H1 (cell line): ENCODE data around the gene GABRR2. TPM values are rescaled to one million over a fixed set of nuclear protein-coding genes. Genes with fewer than 3 reads are reported as not detected.

Source experiments
- CTCF ChIA-PET: fragments of 300-600 bp; sonication (Branson Sonifier 250); formaldehyde crosslinking; loops from one replicate; lab custom pipeline; 2021; ENCODE audit not compliant: partially characterized antibody; lab: Charles Lee
- POLR2A ChIA-PET: fragments of 300-600 bp; sonication (Branson Sonifier 250); formaldehyde crosslinking; loops from one replicate; lab custom pipeline; 2021; ENCODE audit warnings: inconsistent platforms; ENCODE audit not compliant: partially characterized antibody; lab: Charles Lee
- DNase-seq, 2 experiments: peaks; one replicate each; pipeline versions ENCODE4 v3.0.0 to v3.0.0-alpha.2; 2010 to 2022; ENCODE audit warnings: low spot score in 2 of 2, low read depth in 1 of 2, mixed read lengths in 1 of 2
- FAIRE-seq: peaks from 2 replicates; lab custom pipeline; 2011; peaks lifted over from hg19 to GRCh38; lab: Jason Lieb, UNC
- H2AFZ ChIP-seq: 2 replicates; pipeline ENCODE4 v1.8.1; 2012; ENCODE audit warnings: low read length, inconsistent platforms
- H2AK5ac ChIP-seq: 2 replicates; pipeline ENCODE4 v1.6.1; 2013; ENCODE audit warnings: low read depth, low read length
- H2BK120ac ChIP-seq: replicated peaks from 2 replicates; pipeline ENCODE3; 2013; ENCODE audit warnings: low read depth, low read length, inconsistent platforms
- H2BK12ac ChIP-seq: 2 replicates; pipeline ENCODE4 v1.6.1; 2013; ENCODE audit warnings: low read depth, low read length
- H2BK15ac ChIP-seq: 2 replicates; pipeline ENCODE4 v1.6.1; 2013; ENCODE audit warnings: low read length
- H2BK20ac ChIP-seq: 2 replicates; pipeline ENCODE4 v1.6.1; 2013; ENCODE audit warnings: low read length
- H2BK5ac ChIP-seq: 2 replicates; pipeline ENCODE4 v1.6.1; 2013; ENCODE audit warnings: low read depth, low read length
- H3K14ac ChIP-seq: 2 replicates; pipeline ENCODE4 v1.6.1; 2013; ENCODE audit warnings: inconsistent platforms; ENCODE audit not compliant: insufficient read length
- H3K18ac ChIP-seq: 2 replicates; pipeline ENCODE4 v1.6.1; 2013; ENCODE audit warnings: low read length; ENCODE audit errors: extremely low read depth
- H3K23ac ChIP-seq: 2 replicates; pipeline ENCODE4 v1.6.1; 2013; ENCODE audit warnings: inconsistent platforms; ENCODE audit not compliant: insufficient read length
- H3K23me2 ChIP-seq: 2 replicates; pipeline ENCODE4 v1.6.1; 2013; ENCODE audit warnings: low read depth, low read length
- H3K27ac ChIP-seq: 2 replicates; pipeline ENCODE4 v1.6.1; 2011; ENCODE audit warnings: low read depth, low read length, inconsistent platforms
- H3K27me3 ChIP-seq, 4 experiments: replicated peaks in 1 of 4; 1 replicate in 1 of 4; 2 replicates in 3 of 4; pipeline versions ENCODE4 v1.6.1 to v1.8.1; 2011 to 2013; ENCODE audit warnings: low read length in 3 of 4, mild to moderate bottlenecking in 3 of 4, inconsistent platforms in 2 of 4, mixed read lengths in 2 of 4, moderate library complexity in 1 of 4; ENCODE audit not compliant: control insufficient read depth in 3 of 4, insufficient read depth in 3 of 4; ENCODE audit errors: extremely low read depth in 1 of 4
- H3K36me3 ChIP-seq, 4 experiments: 2 replicates each; pipeline versions ENCODE4 v1.6.1 to v1.8.1; 2011 to 2013; ENCODE audit warnings: mild to moderate bottlenecking in 4 of 4, low read length in 3 of 4, moderate library complexity in 2 of 4, control low read depth in 1 of 4, inconsistent platforms in 1 of 4; ENCODE audit not compliant: insufficient read depth in 4 of 4, control insufficient read depth in 2 of 4
- H3K4ac ChIP-seq: replicated peaks from 2 replicates; pipeline ENCODE3; 2013; ENCODE audit warnings: low read length, low read depth, mixed read lengths, inconsistent platforms; ENCODE audit not compliant: insufficient read length
- H3K4me1 ChIP-seq, 4 experiments: replicated peaks in 1 of 4; 1 replicate in 1 of 4; 2 replicates in 3 of 4; pipeline versions ENCODE4 v1.6.1 to v1.8.1; 2011 to 2013; ENCODE audit warnings: low read length in 3 of 4, inconsistent platforms in 2 of 4, mixed read lengths in 1 of 4; ENCODE audit not compliant: insufficient read depth in 4 of 4, control insufficient read depth in 3 of 4
- H3K4me2 ChIP-seq, 2 experiments: 2 replicates each; pipeline versions ENCODE4 v1.6.1 to v1.8.1; 2011 to 2013; ENCODE audit warnings: low read depth in 2 of 2, low read length in 2 of 2, control low read depth in 1 of 2, inconsistent platforms in 1 of 2, mild to moderate bottlenecking in 1 of 2; ENCODE audit not compliant: insufficient read depth in 1 of 2
- H3K4me3 ChIP-seq, 4 experiments: fragments of 200-600, 300-600 bp in 1 of 4; sonication (generic), shearing (Covaris generic), sonication (Bioruptor Twin) in 1 of 4; 2 replicates each; pipeline versions ENCODE4 v1.5.1 to v1.8.1; 2011 to 2016; ENCODE audit warnings: low read length in 4 of 4, low read depth in 3 of 4, control low read depth in 2 of 4, inconsistent platforms in 2 of 4, mild to moderate bottlenecking in 2 of 4, mixed read lengths in 1 of 4, moderate library complexity in 1 of 4; ENCODE audit not compliant: insufficient read depth in 2 of 4; ENCODE audit errors: extremely low read depth in 1 of 4
- H3K56ac ChIP-seq: replicated peaks from 2 replicates; pipeline ENCODE3; 2013; ENCODE audit warnings: low read depth, mild to moderate bottlenecking, mixed read lengths, low read length, inconsistent platforms; ENCODE audit not compliant: insufficient read length
- H3K79me1 ChIP-seq: 2 replicates; pipeline ENCODE4 v1.6.1; 2013; ENCODE audit warnings: low read depth, low read length, control low read depth
- H3K79me2 ChIP-seq, 2 experiments: 2 replicates each; pipeline versions ENCODE4 v1.6.1 to v1.8.1; 2012 to 2013; ENCODE audit warnings: low read length in 2 of 2, mild to moderate bottlenecking in 2 of 2, inconsistent platforms in 1 of 2; ENCODE audit not compliant: insufficient read depth in 2 of 2, control insufficient read depth in 1 of 2
- H3K9ac ChIP-seq, 4 experiments: replicated peaks in 1 of 4; 1 replicate in 1 of 4; 2 replicates in 3 of 4; pipeline versions ENCODE4 v1.6.1 to v1.8.1; 2011 to 2013; ENCODE audit warnings: low read depth in 3 of 4, low read length in 3 of 4, control low read depth in 2 of 4, mild to moderate bottlenecking in 2 of 4, moderate library complexity in 2 of 4, inconsistent platforms in 1 of 4; ENCODE audit errors: extremely low read depth in 1 of 4
- H3K9me3 ChIP-seq, 2 experiments: 2 replicates each; pipeline versions ENCODE4 v1.6.1 to v1.8.1; 2012 to 2013; ENCODE audit warnings: mild to moderate bottlenecking in 2 of 2, moderate library complexity in 2 of 2, control low read depth in 1 of 2, inconsistent platforms in 1 of 2, low read depth in 1 of 2, low read length in 1 of 2, mixed read lengths in 1 of 2; ENCODE audit not compliant: insufficient read depth in 2 of 2
- H4K20me1 ChIP-seq, 2 experiments: replicated peaks in 1 of 2; 2 replicates each; pipeline versions ENCODE3 to v1.8.1; 2011 to 2013; ENCODE audit warnings: inconsistent platforms in 2 of 2, low read length in 2 of 2, mild to moderate bottlenecking in 1 of 2; ENCODE audit not compliant: insufficient read depth in 2 of 2, control insufficient read depth in 1 of 2
- H4K5ac ChIP-seq: 2 replicates; pipeline ENCODE4 v1.6.1; 2013; ENCODE audit warnings: low read length, low read depth, mixed read lengths, inconsistent platforms; ENCODE audit not compliant: insufficient read length
- H4K8ac ChIP-seq: 2 replicates; pipeline ENCODE4 v1.8.0; 2013; ENCODE audit warnings: mild to moderate bottlenecking, moderate library complexity, low read length, inconsistent platforms; ENCODE audit not compliant: insufficient read depth; ENCODE audit errors: extremely low read depth
- H4K91ac ChIP-seq: replicated peaks from 2 replicates; pipeline ENCODE3; 2013; ENCODE audit warnings: low read length, mixed read lengths, inconsistent platforms; ENCODE audit not compliant: insufficient read length
- BRCA1 ChIP-seq: IDR thresholded peaks from 2 replicates; pipeline ENCODE4 v1.6.1; 2012; ENCODE audit warnings: low read depth, low read length, improper control_type of control experiment
- CBX5 ChIP-seq: fragments of 300-800, 300-1000 bp; sonication (generic); IDR thresholded peaks from 2 replicates; pipeline ENCODE4 v1.7.1; 2016; ENCODE audit warnings: antibody characterized with exemption, low read length, low read depth
- CBX8 ChIP-seq: fragments of 300-800, 300-1000 bp; sonication (generic); IDR thresholded peaks from 2 replicates; pipeline ENCODE4 v1.7.1; 2016; ENCODE audit warnings: low read depth, low read length, borderline replicate concordance
- CHD2 ChIP-seq: IDR thresholded peaks from 2 replicates; pipeline ENCODE4 v1.6.1; 2012; ENCODE audit warnings: low read length, improper control_type of control experiment
- EGR1 ChIP-seq: IDR thresholded peaks from 2 replicates; pipeline ENCODE4 v1.6.1; 2011; ENCODE audit warnings: low read depth, low read length, borderline replicate concordance
- FOSL1 ChIP-seq: IDR thresholded peaks from 2 replicates; pipeline ENCODE4 v1.6.1; 2011; ENCODE audit warnings: mild to moderate bottlenecking, low read depth, low read length, moderate library complexity; ENCODE audit not compliant: insufficient read depth
- HDAC2 ChIP-seq, 2 experiments: fragments of 300-600 bp in 1 of 2; sonication (generic) in 1 of 2; IDR thresholded peaks; 2 replicates each; pipeline ENCODE4 v1.6.1; 2011 to 2012; ENCODE audit warnings: low read depth in 2 of 2, low read length in 2 of 2, mild to moderate bottlenecking in 2 of 2, moderate library complexity in 2 of 2, borderline replicate concordance in 1 of 2, inconsistent platforms in 1 of 2
- KDM1A ChIP-seq: fragments of 200-600, 300-600 bp; sonication (generic); IDR thresholded peaks from 2 replicates; pipeline ENCODE4 v1.7.1; 2016; ENCODE audit warnings: mild to moderate bottlenecking, low read length, borderline replicate concordance
- MAFK ChIP-seq: IDR thresholded peaks from 2 replicates; pipeline ENCODE4 v1.6.1; 2012; ENCODE audit warnings: low read depth, mild to moderate bottlenecking, improper control_type of control experiment, low read length
- NRF1 ChIP-seq: IDR thresholded peaks from 2 replicates; pipeline ENCODE4 v1.6.1; 2011; ENCODE audit warnings: mild to moderate bottlenecking, low read depth, low read length, improper control_type of control experiment
- POLR2AphosphoS5 ChIP-seq: IDR thresholded peaks from 2 replicates; pipeline ENCODE4 v1.6.1; 2011; ENCODE audit warnings: low read depth, low read length
- RXRA ChIP-seq: IDR thresholded peaks from 2 replicates; pipeline ENCODE4 v1.6.1; 2011; ENCODE audit warnings: low read depth, mild to moderate bottlenecking, low read length, moderate library complexity; ENCODE audit not compliant: insufficient read depth
- SIRT6 ChIP-seq: IDR thresholded peaks from one replicate; pipeline ENCODE4 v1.7.1; 2012; ENCODE audit warnings: low read length, inconsistent platforms
- YY1 ChIP-seq: IDR thresholded peaks from 2 replicates; pipeline ENCODE4 v1.6.1; 2011; ENCODE audit warnings: low read depth, mild to moderate bottlenecking, low read length
- WGBS, 2 experiments: shearing (Covaris generic) in 1 of 2; methylation state at CpG; one replicate each; pipeline versions ENCODE4 v1.1.6 to v1.1.7; 2013 to 2015; ENCODE audit warnings: low lambda C conversion rate in 2 of 2, mixed read lengths in 2 of 2, inconsistent platforms in 1 of 2, low coverage in 1 of 2, missing lambda C conversion rate in 1 of 2; ENCODE audit not compliant: insufficient replicate concordance in 2 of 2, insufficient coverage in 1 of 2, insufficient read length in 1 of 2; ENCODE audit errors: extremely low coverage in 1 of 2, missing lambda C conversion rate in 1 of 2; 5-methylcytosine and 5-hydroxymethylcytosine counted together
- polyA plus RNA-seq, 7 experiments: library from polyadenylated mRNA; depleted of rRNA in 3 of 7; stranded (reverse) in 5 of 7; unstranded in 2 of 7; fragments of >200 nt in 5 of 7; fragments of 200-250 nt in 2 of 7; gene quantifications; 1 replicate in 5 of 7; 2 replicates in 1 of 7; 4 replicates in 1 of 7; pipeline versions ENCODE4 v1.2.1 to v1.2.3, GENCODE V29; 2011 to 2013; ENCODE audit warnings: missing spikeins in 2 of 7, mixed read lengths in 2 of 7
- total RNA-seq: library from RNA; stranded (reverse); fragmentation: NEBNext Ultra II Directional; extraction: Animal tissue kit (Norgen Biotek cat#: 25700); gene quantifications from 2 replicates; pipeline ENCODE4 v1.2.1, GENCODE V29; 2021
- TF ChIP-seq, protein P1 (sequence below): IDR thresholded peaks from 2 replicates; pipeline ENCODE4 v1.6.1; 2011; ENCODE audit warnings: low read depth, mild to moderate bottlenecking, low read length; ENCODE audit not compliant: insufficient read depth

Gene GABRR2
- total and polyA plus RNA-seq, 2 of the 8 experiments (the other 6 are each of a cell fraction or from before 2014, with no cell fraction given): not detected

DNA sequence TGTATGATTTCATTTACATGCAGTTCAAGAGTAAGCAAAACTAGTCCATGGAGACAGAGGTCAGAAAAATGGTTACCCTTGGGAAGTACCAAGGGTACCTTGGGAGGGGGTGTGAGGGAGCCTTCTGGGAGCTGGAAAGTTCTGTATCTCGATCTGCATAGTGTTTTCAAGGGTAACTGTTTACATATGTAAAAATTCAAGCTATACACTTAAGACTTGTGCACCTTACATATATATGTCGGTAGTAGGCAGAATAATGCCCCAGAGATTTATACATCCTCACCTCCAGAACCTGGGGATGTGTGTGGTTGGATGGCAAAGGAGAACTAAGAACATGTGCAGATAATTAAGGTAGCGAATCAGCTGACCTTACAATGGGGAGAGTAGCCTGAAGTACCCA is 31.0 kb downstream of the GABRR2 start:
- ChIA-PET CTCF (interaction anchor here (0.6 to 4.0 kb wide), 9 partner anchors 13 to 1108 kb away, joined by 3 to 57 read pairs (median 3); no protein-coding TSS in a partner anchor), POLR2A (no interaction called here)
- no peak overlapping the region for H3K27ac ChIP-seq
- peaks cover 0 to 11% (median 2%) of the 10 kb centered on the region in 4 experiments; a peak in 4 of 7 replicates for H3K4me1 ChIP-seq
- H4K5ac ChIP-seq: no peak overlapping the region
- H4K91ac ChIP-seq: no peak overlapping the region
- no peaks in the 10 kb centered on the region for H3K23me2 ChIP-seq
- no peak overlapping the region for H2BK12ac ChIP-seq
- H3K4ac ChIP-seq: no peak overlapping the region
- no peak overlapping the region for H3K56ac ChIP-seq
- no peaks in the 10 kb centered on the region for H3K36me3 ChIP-seq
- H3K14ac ChIP-seq: no peak overlapping the region
- H3K9me3 ChIP-seq: no peaks in the 10 kb centered on the region
- peaks cover 0 to 1% (median 0%) of the 10 kb centered on the region in 4 experiments; a peak in 1 of 7 replicates for H3K27me3 ChIP-seq
- H4K20me1 ChIP-seq: no peaks in the 10 kb centered on the region
- H3K4me3 ChIP-seq: no peak overlapping the region
- H2BK15ac ChIP-seq: no peak overlapping the region
- H3K79me1 ChIP-seq: no peaks in the 10 kb centered on the region
- H2AK5ac ChIP-seq: no peak overlapping the region
- WGBS, 2 experiments: 97% methylated on average over 3 of the region's 3 CpGs; no CpG with 5 or more reads in 1 of the 2 experiments
- no peak overlapping the region for H3K9ac ChIP-seq
- DNase-seq: no peak
- no peak overlapping the region for H3K23ac ChIP-seq
- H3K18ac ChIP-seq: no peak overlapping the region
- H2BK20ac ChIP-seq: no peak overlapping the region
- no peak overlapping the region for H2BK120ac ChIP-seq
- no peak overlapping the region for H2AFZ ChIP-seq
- H3K4me2 ChIP-seq: no peak overlapping the region
- no peak for FAIRE-seq
- H3K79me2 ChIP-seq: no peaks in the 10 kb centered on the region
- no peak overlapping the region for H2BK5ac ChIP-seq
- H4K8ac ChIP-seq: no peak overlapping the region
- TF ChIP-seq EGR1 (no peak), NRF1 (no peak), YY1 (no peak), MAFK (no peak), CBX5 (no peak), BRCA1 (no peak), KDM1A (no peak), POLR2AphosphoS5 (no peak), SIRT6 (no peak), CBX8 (no peak), FOSL1 (no peak), RXRA (no peak), CHD2 (no peak), HDAC2 (IDR thresholded peaks at IDR 0.05; ENCODE audit: borderline replicate concordance in 1 of 2, low read depth in 2 of 2, low read length in 2 of 2) (no peak)
- TF ChIP-seq, protein P1, sequence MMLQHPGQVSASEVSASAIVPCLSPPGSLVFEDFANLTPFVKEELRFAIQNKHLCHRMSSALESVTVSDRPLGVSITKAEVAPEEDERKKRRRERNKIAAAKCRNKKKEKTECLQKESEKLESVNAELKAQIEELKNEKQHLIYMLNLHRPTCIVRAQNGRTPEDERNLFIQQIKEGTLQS: no peak
